Measurements from ENCODE around the gene DOK5. TPM values are rescaled to one million over a fixed set of nuclear protein-coding genes. Genes with fewer than 3 reads are reported as not detected.

Gene DOK5
- total RNA-seq, 4 donors from 2014 or later = 0.55 to 48.6 (median 1.3) TPM; not detected in 1

- no peak for TF ChIP-seq POLR2A (IDR thresholded peaks at IDR 0.05)
- no peak overlapping the region for H3K27ac ChIP-seq
- peaks cover 3% of the 10 kb centered on the region for H3K27me3 ChIP-seq
- no peak for DNase-seq
- H3K9me3 ChIP-seq = no peaks in the 10 kb centered on the region
- intact Hi-C loops (cut with DNase I; ENCODE audit: low total_unique reads) = no loop called here
- H3K4me3 ChIP-seq = no peak overlapping the region
- no peaks in the 10 kb centered on the region for H3K4me1 ChIP-seq
- no peaks in the 10 kb centered on the region for H3K36me3 ChIP-seq
- in situ Hi-C loops (cut with MboI; ENCODE audit: low pct_ligation_motif_present in 1 of 4, low pct_unique_long_range_greater_than_20kb in 1 of 4, low sequenced_read_pairs in 3 of 4) = no loop called here
- WGBS, 2 donors (ENCODE audit: low coverage in 1 of 2) = 36% methylated on average over 2 of the region's 2 CpGs; no CpG with 5 or more reads in 1 of the 2 donors
Measured at GRCh38 chr20:54469293-54469692, 6.1 kb upstream of the DOK5 start.

GRCh38 chr20:54469952-54470351, 5.4 kb upstream of the DOK5 start:
- in situ Hi-C loops (cut with MboI; ENCODE audit: low pct_ligation_motif_present in 1 of 4, low pct_unique_long_range_greater_than_20kb in 1 of 4, low sequenced_read_pairs in 3 of 4) = no loop called here
- Histone ChIP-seq H3K27ac (no peak overlapping the region), H3K9me3 (no peaks in the 10 kb centered on the region), H3K4me1 (no peaks in the 10 kb centered on the region), H3K27me3 (peaks cover 10% of the 10 kb centered on the region), H3K36me3 (no peaks in the 10 kb centered on the region), H3K4me3 (no peak overlapping the region)
- TF ChIP-seq CTCF (IDR thresholded peaks at IDR 0.05) (no peak), POLR2A (IDR thresholded peaks at IDR 0.05) (no peak), POLR2AphosphoS5 (IDR thresholded peaks at IDR 0.05) (no peak), EP300 (IDR thresholded peaks at IDR 0.05; ENCODE audit: low read depth) (no peak)
- WGBS, 2 donors (ENCODE audit: low coverage in 1 of 2) = 78% methylated on average over 1 of the region's 1 CpG; no CpG with 5 or more reads in 1 of the 2 donors
- intact Hi-C loops (cut with DNase I; ENCODE audit: low total_unique reads) = no loop called here
- DNase-seq = no peak

- H3K4me1 ChIP-seq = no peaks in the 10 kb centered on the region
- 96% methylated on average over 15 of the region's 15 CpGs; no CpG with 5 or more reads in 1 of the 2 donors for WGBS, 2 donors (ENCODE audit: low coverage in 1 of 2)
- intact Hi-C loops (cut with DNase I; ENCODE audit: low total_unique reads) (no loop called here), in situ Hi-C loops (cut with MboI; ENCODE audit: low pct_ligation_motif_present in 1 of 4, low pct_unique_long_range_greater_than_20kb in 1 of 4, low sequenced_read_pairs in 3 of 4) (no loop called here)
- DNase-seq = no peak
- no peaks in the 10 kb centered on the region for H3K36me3 ChIP-seq
- peaks cover 17% of the 10 kb centered on the region for H3K27me3 ChIP-seq
- no peak for TF ChIP-seq CTCF (IDR thresholded peaks at IDR 0.05)
- no peak for TF ChIP-seq EP300 (IDR thresholded peaks at IDR 0.05; ENCODE audit: low read depth)
- TF ChIP-seq POLR2AphosphoS5 (IDR thresholded peaks at IDR 0.05) = no peak
- no peak for TF ChIP-seq POLR2A (IDR thresholded peaks at IDR 0.05)
- H3K27ac ChIP-seq = no peak overlapping the region
- no peak overlapping the region for H3K4me3 ChIP-seq
- no peaks in the 10 kb centered on the region for H3K9me3 ChIP-seq
Measured at GRCh38 chr20:54470697-54471096, 4.7 kb upstream of the DOK5 start.

- H3K9me3 ChIP-seq = no peaks in the 10 kb centered on the region
- in situ Hi-C loops (cut with MboI; ENCODE audit: low pct_ligation_motif_present in 1 of 4, low pct_unique_long_range_greater_than_20kb in 1 of 4, low sequenced_read_pairs in 3 of 4) = no loop called here
- WGBS, 2 donors (ENCODE audit: low coverage in 1 of 2) = 88% methylated on average over 4 to 5 of the region's 5 CpGs
- TF ChIP-seq EP300 (IDR thresholded peaks at IDR 0.05; ENCODE audit: low read depth) (no peak), CTCF (IDR thresholded peaks at IDR 0.05) (no peak), POLR2AphosphoS5 (IDR thresholded peaks at IDR 0.05) (no peak), POLR2A (IDR thresholded peaks at IDR 0.05) (no peak)
- no peaks in the 10 kb centered on the region for H3K36me3 ChIP-seq
- intact Hi-C loops (cut with DNase I; ENCODE audit: low total_unique reads) = no loop called here
- no peak for DNase-seq
- H3K27ac ChIP-seq = no peak overlapping the region
- no peak overlapping the region for H3K4me3 ChIP-seq
- peaks cover 0 to 3% (median 0%) of the 10 kb centered on the region in 4 donors for H3K4me1 ChIP-seq
- H3K27me3 ChIP-seq = peaks cover 36% of the 10 kb centered on the region
Measured at GRCh38 chr20:54472607-54473006, 2.8 kb upstream of the DOK5 start.

GRCh38 chr20:54473340-54473739, 2.1 kb upstream of the DOK5 start:
- Histone ChIP-seq H3K9me3 (no peaks in the 10 kb centered on the region), H3K36me3 (no peaks in the 10 kb centered on the region), H3K4me3 (no peak overlapping the region), H3K27me3 (peaks cover 43% of the 10 kb centered on the region), H3K4me1 (peaks cover 0 to 3% (median 0%) of the 10 kb centered on the region in 4 donors), H3K27ac (no peak overlapping the region)
- DNase-seq = no peak
- WGBS, 2 donors (ENCODE audit: low coverage in 1 of 2) = 75 to 82% methylated on average over 2 to 7 of the region's 7 CpGs
- intact Hi-C loops (cut with DNase I; ENCODE audit: low total_unique reads) = no loop called here
- in situ Hi-C loops (cut with MboI; ENCODE audit: low pct_ligation_motif_present in 1 of 4, low pct_unique_long_range_greater_than_20kb in 1 of 4, low sequenced_read_pairs in 3 of 4) = no loop called here
- no peak for TF ChIP-seq EP300 (IDR thresholded peaks at IDR 0.05; ENCODE audit: low read depth)
- TF ChIP-seq POLR2AphosphoS5 (IDR thresholded peaks at IDR 0.05) = no peak
- TF ChIP-seq POLR2A (IDR thresholded peaks at IDR 0.05) = no peak
- no peak for TF ChIP-seq CTCF (IDR thresholded peaks at IDR 0.05)
